Stimulated activated CD8-positive, alpha-beta memory T cell treated with anti-CD3 and anti-CD28 coated beads, Interleukin-7, amount 100 ng/mL, for 4 hours (primary cell): ENCODE results near the gene FLII.

ENCODE experiments used
- DNase-seq, 2 donors: peaks; one replicate each; pipeline ENCODE4 v3.0.0-alpha.2; 2020; ENCODE audit warnings: low read depth in 2 of 2

Gene FLII

DNA sequence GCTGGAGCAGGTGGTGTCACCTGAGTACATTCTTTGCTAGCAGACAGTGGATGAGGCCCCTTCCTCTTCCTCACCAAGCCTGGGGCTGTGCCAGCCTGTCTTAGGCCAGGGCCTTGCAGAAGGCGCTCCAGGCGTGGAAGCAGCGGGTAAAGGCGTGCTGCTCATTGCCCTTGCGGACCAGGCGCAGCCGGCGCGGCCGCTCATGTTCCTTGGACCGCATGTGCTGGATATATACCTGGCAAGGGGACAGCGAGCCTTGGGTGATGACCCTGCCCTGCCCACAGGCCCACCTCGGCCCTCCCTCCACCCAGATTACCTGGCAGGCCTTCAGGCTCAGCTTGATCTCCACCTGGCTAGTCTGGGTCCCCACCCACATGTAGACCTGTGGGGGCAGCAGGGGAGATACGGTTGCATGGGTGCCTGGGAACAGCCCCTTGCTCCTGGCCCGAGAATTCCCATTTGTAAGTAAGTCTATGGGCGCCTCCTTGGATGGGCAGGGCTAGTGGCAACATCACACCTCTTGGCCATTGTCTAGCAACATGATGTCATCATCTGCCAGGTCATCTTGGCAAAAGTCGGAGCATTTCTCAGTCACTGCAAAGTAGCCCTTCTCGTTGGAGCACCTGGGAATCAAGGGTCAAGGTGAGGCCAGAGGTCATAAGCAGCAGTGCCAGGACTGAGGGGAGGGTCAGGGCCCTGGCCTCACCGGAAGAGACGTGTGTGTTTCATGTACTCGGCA, 13.3 kb downstream of the FLII start:
- DNase-seq = no peak

GRCh38 chr17:18241229-18241871, 17.2 kb downstream of the FLII start:
- no peak for DNase-seq

GRCh38 chr17:18240449-18240848, 18.1 kb downstream of the FLII start:
- DNase-seq = no peak

GRCh38 chr17:18238299-18238698, 20.2 kb downstream of the FLII start:
- DNase-seq = no peak

- DNase-seq = no peak
Observed at GRCh38 chr17:18237461-18237860, 21.1 kb downstream of the FLII start.

DNA sequence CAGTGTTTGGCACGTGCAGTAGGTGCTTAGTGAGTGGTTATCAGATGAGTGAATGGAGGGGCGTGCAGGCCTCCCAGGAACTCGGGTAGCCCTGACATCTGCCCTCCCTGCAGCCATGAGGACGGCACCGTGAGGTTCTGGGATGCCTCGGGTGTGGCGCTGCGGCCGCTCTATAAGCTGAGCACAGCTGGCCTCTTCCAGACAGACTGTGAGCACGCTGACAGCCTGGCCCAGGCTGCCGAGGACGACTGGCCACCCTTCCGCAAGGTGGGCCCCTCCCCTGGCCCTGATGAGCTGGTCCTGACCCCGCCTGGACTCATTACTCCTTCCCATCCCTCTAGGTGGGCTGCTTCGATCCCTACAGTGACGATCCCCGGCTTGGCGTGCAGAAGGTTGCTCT, 22.0 kb downstream of the FLII start:
- no peak for DNase-seq

GRCh38 chr17:18235743-18236256, 22.7 kb downstream of the FLII start:
- DNase-seq = peak in 1 of 2 donors; percentile 8

DNA sequence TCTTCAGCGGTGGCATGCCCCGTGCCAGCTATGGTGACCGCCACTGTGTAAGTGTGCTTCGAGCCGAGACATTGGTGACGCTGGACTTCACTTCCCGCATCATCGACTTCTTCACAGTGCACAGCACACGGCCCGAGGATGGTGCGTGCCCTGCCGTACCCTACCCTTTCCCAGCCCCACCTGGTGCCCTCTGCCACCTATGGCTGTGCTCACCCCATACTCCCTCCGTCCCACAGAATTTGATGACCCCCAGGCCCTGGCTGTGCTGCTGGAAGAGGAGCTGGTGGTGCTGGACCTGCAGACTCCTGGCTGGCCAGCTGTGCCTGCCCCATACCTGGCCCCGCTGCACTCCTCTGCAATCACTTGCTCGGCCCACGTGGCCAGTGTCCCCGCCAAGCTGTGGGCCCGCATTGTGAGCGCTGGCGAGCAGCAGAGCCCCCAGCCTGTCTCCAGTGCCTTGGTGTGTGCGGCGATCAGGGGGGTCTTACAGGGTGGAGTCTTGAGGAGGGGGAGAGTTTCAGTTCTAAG, 23.6 kb downstream of the FLII start:
- DNase-seq = no peak

DNA sequence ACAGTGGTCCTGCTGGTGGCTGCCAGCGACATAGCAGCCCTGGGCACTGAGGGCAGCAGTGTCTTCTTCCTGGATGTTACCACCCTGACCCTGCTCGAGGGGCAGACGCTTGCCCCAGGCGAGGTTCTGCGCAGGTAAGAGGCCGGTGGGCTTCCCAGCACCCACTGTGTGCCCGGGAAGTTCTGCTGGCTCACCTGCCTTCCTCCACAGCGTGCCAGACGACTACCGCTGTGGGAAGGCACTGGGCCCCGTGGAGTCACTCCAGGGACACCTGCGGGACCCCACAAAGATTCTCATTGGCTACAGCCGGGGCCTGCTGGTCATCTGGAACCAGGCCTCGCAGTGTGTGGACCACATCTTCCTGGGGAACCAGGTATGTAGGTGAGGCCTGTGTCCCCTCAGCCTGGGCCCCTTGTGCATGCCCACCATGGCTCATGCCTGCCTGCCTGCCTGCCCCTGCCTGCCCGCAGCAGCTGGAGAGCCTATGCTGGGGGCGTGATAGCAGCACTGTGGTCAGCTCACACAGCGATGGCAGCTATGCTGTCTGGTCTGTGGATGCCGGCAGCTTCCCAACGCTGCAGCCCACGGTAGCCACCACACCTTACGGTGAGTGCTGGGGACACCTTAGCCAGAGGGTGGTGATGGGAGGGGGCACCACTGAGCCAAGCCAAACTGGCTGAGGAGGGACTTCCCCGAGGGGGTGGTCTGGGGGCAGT, 24.6 kb downstream of the FLII start:
- DNase-seq = no peak

DNA sequence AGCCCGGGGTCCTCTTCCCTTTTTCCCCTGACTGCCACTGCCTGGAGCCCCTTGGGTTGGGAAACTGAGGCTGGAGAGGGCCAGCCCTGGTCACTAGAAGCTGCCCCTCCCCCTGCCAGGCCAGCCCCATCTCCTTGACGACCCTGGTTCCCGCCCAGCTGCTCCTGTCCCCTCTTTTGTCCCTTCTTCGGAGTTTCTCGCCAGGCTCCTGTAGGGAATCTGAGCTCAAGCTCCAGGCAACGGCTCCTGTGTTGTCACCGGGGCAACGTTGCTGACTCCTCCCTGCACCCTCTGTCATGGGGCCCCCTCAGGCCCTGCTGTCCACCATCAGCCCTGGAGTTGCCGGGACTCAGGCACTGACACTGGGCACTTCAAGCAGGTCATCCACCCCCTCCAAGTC, 27.4 kb downstream of the FLII start:
- DNase-seq = no peak

- no peak for DNase-seq
Observed at GRCh38 chr17:18230288-18231141, 28.0 kb downstream of the FLII start.

GRCh38 chr17:18229771-18230170, 28.8 kb downstream of the FLII start:
- DNase-seq = no peak

- DNase-seq = no peak
Observed at GRCh38 chr17:18229254-18229653, 29.3 kb downstream of the FLII start.

GRCh38 chr17:18228176-18228682, 30.3 kb downstream of the FLII start:
- no peak for DNase-seq

DNA sequence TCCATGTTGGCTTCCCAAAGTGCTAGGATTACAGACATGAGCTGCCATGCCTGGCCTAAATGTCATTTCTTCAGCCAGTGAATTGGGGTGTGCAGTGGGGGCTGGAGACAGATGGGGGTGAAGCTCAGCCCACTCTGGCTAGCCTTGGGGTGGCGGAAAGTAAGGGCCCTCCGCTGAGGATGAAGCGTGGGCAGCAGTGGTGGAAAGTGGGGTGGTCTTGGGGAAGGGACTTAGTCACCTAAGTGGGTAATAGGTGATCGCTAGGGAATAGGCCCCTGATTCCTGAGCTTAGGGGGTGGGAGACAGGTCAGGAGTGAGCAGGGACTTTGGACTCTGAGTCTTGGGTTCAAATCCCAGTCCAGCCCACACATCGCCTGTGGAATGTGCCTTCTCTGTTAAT, 30.9 kb downstream of the FLII start:
- no peak for DNase-seq

GRCh38 chr17:18226284-18226945, 32.1 kb downstream of the FLII start:
- DNase-seq = no peak

DNA sequence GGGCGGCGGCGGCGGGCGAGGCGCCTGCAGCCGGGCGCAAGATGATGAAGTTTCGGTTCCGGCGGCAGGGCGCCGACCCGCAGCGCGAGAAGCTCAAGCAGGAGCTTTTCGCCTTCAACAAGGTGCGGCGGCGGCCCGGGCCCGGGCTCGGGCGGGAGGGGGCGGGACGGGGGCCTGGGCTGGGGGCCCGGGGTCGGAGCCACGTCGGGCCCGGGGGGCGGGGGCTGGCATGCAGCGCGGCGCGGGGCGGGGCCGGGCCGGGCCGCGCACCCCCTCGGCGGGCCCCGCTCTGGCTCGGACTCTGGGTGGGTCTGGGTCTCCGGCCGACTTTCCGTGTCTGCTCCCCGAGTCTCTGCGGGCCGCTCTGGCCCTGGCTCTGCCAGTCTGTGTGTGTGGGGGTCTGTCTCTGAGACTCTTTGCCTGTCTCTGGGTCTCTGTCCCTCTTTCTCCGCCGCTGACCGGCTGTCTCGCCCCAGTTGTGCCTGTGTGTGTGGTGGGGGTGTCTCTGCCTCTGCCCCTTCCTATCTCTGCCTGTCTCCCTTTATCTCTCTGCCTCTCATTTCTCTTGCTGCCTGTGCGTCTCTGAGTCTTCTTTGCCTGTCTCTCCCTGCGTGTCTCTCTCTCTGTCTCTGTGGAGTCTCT, 32.8 kb downstream of the FLII start:
- no peak for DNase-seq

DNA sequence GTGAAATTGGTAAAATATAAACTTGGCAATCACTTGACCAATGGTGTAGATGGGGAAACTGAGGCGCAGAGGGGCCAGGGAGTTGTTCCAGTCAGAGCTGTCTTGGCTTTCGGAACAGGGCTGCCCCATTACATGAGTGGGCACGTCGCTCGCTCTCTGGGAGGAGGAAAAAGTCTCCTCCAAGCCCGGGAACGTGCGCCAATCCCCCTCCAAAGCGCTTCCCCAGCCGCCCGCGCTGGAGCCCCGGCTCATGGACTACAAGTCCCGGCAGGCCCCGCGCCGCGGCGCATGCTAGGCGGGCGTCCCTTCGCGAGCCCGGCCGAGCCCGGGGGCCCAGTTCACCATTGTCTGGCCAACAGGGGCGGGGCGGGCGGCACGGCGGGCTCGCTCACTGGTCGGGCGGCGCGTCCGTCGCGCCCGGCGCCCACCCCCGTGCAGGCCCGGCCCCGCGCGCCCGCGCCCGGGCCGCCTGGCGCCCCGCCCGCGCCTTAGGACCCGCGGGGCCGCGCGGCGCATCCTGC, 33.4 kb downstream of the FLII start, which contains the start of gene LLGL1:
TSS of gene LLGL1 (plus strand) at position 515 of the 521 bp plus-strand sequence. CDS start 48 bp downstream, outside the sequence.
- peak; percentile 84 to 96 for DNase-seq

GRCh38 chr17:18224387-18225120, 34.0 kb downstream of the FLII start:
- DNase-seq = no peak
